RWPE1 (cell line): ENCODE measurements around the gene PLA2G4B.

Experiments used
- CTCF ChIA-PET: fragments of 350-600 bp; sonication (Branson Sonifier 250); formaldehyde crosslinking; extraction: SDS; loops from one replicate; lab custom pipeline; 2021; lab: Yijun Ruan, JAX
- POLR2A ChIA-PET: fragments of 400-600 bp; formaldehyde crosslinking; extraction: SDS; loops from one replicate; lab custom pipeline; 2020; ENCODE audit warnings: antibody characterized with exemption; ENCODE audit not compliant: low non-redundant PET; lab: Yijun Ruan, JAX
- DNase-seq: peaks from one replicate; pipeline ENCODE4 v3.0.0; 2012; ENCODE audit warnings: low spot score
- H3K27ac ChIP-seq: fragments of 450-650 bp; 2 replicates; pipeline ENCODE4 v1.5.1; 2017
- TF ChIP-seq, protein P1 (sequence below): fragments of 450-650 bp; conservative IDR thresholded peaks from 2 replicates; pipeline ENCODE4 v1.5.1; 2017; ENCODE audit warnings: low read depth, mild to moderate bottlenecking

PLA2G4B gene

DNA sequence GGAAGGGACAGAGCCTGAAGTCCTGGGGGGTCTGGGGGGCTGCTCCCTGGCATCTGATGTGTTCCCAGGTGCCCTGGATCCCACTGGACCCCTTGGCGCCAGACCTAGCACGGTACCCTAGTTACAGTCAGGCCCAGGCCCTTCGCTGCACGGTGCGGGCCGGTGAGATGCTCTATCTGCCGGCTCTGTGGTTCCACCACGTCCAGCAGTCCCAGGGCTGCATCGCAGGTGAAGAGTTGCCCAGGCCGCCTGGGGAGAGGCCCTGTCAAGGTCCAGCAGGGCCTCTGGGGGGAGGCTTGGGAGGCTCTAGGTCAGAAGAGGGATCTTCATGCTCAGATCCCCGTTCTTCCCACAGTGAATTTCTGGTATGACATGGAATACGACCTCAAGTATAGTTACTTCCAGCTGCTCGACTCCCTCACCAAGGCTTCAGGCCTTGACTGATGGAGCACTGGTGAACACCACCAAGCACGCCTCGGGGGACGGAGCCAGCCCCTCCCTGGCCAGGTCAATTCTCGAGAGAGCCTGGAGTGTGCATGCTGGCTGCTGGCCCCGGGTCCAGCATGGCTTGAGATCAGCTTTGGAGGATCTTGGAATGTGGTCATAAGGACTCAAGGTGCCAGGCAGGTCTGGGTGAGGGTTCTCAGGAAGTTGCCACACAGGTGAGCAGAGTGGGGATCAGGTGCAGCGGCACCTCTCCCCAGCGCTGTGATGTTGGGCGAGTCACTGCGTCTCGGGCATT lies 1.8 kb upstream of the PLA2G4B start:
- CTCF ChIA-PET = no interaction called here
- TF ChIP-seq, protein P1, sequence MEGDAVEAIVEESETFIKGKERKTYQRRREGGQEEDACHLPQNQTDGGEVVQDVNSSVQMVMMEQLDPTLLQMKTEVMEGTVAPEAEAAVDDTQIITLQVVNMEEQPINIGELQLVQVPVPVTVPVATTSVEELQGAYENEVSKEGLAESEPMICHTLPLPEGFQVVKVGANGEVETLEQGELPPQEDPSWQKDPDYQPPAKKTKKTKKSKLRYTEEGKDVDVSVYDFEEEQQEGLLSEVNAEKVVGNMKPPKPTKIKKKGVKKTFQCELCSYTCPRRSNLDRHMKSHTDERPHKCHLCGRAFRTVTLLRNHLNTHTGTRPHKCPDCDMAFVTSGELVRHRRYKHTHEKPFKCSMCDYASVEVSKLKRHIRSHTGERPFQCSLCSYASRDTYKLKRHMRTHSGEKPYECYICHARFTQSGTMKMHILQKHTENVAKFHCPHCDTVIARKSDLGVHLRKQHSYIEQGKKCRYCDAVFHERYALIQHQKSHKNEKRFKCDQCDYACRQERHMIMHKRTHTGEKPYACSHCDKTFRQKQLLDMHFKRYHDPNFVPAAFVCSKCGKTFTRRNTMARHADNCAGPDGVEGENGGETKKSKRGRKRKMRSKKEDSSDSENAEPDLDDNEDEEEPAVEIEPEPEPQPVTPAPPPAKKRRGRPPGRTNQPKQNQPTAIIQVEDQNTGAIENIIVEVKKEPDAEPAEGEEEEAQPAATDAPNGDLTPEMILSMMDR = no peak
- POLR2A ChIA-PET = interaction anchor here (0.5 to 2.2 kb wide), 2 partner anchors 15 to 17 kb away, joined by 4 to 5 read pairs; no protein-coding TSS in a partner anchor
- DNase-seq = no peak
- peak overlapping the region; percentile 93 for H3K27ac ChIP-seq

DNA sequence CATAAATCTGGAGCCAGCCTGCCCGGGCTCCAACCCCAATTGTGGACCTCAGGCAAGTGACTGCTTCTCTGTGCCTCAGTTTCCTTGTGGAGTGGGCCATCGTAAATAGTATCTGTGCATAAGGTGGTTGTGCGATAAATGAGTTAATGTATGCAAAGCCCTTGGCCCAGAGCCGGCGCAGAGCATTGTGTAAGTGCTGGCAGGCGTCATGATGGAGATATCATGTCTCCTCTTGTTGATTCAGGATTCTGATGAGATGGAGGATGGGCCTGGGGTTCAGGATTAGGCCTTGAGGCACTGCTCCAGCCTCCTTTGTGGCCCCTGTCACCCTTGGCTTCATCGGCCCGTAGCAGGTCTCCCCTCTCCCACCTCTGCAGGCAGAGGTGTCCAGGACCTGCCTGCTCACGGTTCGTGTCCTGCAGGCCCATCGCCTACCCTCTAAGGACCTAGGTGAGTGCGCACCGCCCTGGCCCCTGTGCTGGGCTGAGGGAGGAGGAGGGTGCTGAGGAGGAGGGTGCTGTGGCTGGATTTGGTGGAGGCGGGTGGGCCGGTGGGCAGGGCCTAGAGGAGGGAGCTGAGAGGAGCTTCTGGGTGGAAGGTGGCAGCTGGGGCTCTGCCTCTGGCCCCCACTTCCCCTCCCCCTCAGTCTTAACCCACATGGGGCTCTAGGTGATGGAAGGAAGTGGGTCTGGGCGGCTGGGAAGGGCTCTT lies 1.3 kb downstream of the PLA2G4B start:
- ChIA-PET POLR2A (interaction anchor here (1.3 kb wide), 1 partner anchor 133 kb away, joined by 3 read pairs; the partner anchor contains the start of gene EHD4), CTCF (no interaction called here)
- DNase-seq = no peak
- H3K27ac ChIP-seq = peak overlapping the region; percentile 93
- TF ChIP-seq, protein P1 = no peak

DNA sequence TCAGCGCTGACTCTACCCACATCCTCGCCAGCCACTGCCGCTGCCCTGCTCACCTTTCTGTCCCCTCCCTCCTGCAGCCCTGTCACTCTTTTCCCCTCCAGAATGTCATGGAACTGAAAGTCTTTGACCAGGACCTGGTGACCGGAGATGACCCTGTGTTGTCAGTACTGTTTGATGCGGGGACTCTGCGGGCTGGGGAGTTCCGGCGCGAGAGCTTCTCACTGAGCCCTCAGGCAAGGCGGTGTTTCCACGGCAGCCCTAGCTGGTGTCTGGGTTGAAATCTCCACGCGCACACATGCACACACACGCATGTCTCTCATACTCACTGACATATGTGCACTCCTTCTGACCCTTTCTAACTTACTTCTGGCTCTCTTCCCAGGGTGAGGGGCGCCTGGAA lies 2.0 kb downstream of the PLA2G4B start:
- DNase-seq = no peak
- POLR2A ChIA-PET = no interaction called here
- CTCF ChIA-PET = no interaction called here
- TF ChIP-seq, protein P1 = no peak
- peak overlapping the region; percentile 93 for H3K27ac ChIP-seq

GRCh38 chr15:41841131-41841530 lies 2.5 kb downstream of the PLA2G4B start:
- ChIA-PET CTCF (no interaction called here), POLR2A (no interaction called here)
- DNase-seq = no peak
- TF ChIP-seq, protein P1 = no peak
- H3K27ac ChIP-seq = peak overlapping the region; percentile 93

GRCh38 chr15:41842229-41842628 lies 3.6 kb downstream of the PLA2G4B start:
- no peak for DNase-seq
- TF ChIP-seq, protein P1 = no peak
- CTCF ChIA-PET = no interaction called here
- POLR2A ChIA-PET = no interaction called here
- H3K27ac ChIP-seq = peak overlapping the region; percentile 93

GRCh38 chr15:41843571-41843970 lies 4.9 kb downstream of the PLA2G4B start:
- H3K27ac ChIP-seq = peak overlapping the region; percentile 84
- TF ChIP-seq, protein P1 = no peak
- POLR2A ChIA-PET = no interaction called here
- DNase-seq = no peak
- CTCF ChIA-PET = no interaction called here
